ENCODE results near the gene ITPRIP.

Gene ITPRIP

GRCh38 chr10:104325436-104326435, 12.5 kb downstream of the ITPRIP start:
- no peak for DNase-seq

- no peak for DNase-seq
Observed at GRCh38 chr10:104324931-104325330, 13.3 kb downstream of the ITPRIP start.

- DNase-seq: no peak
Observed at GRCh38 chr10:104324221-104324686, 14.0 kb downstream of the ITPRIP start.

GRCh38 chr10:104323760-104324201, 14.5 kb downstream of the ITPRIP start:
- DNase-seq: no peak

- no peak for DNase-seq
Observed at GRCh38 chr10:104323085-104323484, 15.2 kb downstream of the ITPRIP start.

GRCh38 chr10:104322416-104322782, 15.9 kb downstream of the ITPRIP start:
- DNase-seq: no peak

GRCh38 chr10:104321725-104322415, 16.4 kb downstream of the ITPRIP start:
- DNase-seq: no peak

- no peak for DNase-seq
Observed at GRCh38 chr10:104321226-104321625, 17.0 kb downstream of the ITPRIP start.

- no peak for DNase-seq
Observed at GRCh38 chr10:104318810-104319741, 19.2 kb downstream of the ITPRIP start.

- DNase-seq: no peak
Observed at GRCh38 chr10:104318326-104318725, 19.9 kb downstream of the ITPRIP start.

- no peak for DNase-seq
Observed at GRCh38 chr10:104317726-104318299, 20.5 kb downstream of the ITPRIP start.

GRCh38 chr10:104317269-104317710, 21.0 kb downstream of the ITPRIP start:
- peak; percentile 20 for DNase-seq

- no peak for DNase-seq
Observed at GRCh38 chr10:104316321-104317099, 21.8 kb downstream of the ITPRIP start.

- no peak for DNase-seq
Observed at GRCh38 chr10:104315486-104315921, 22.8 kb downstream of the ITPRIP start.

- DNase-seq: no peak
Observed at GRCh38 chr10:104314591-104315485, 23.4 kb downstream of the ITPRIP start.

- DNase-seq: no peak
Observed at GRCh38 chr10:104311184-104311720, 27.0 kb downstream of the ITPRIP start.

GRCh38 chr10:104309980-104310978, 28.0 kb downstream of the ITPRIP start:
- DNase-seq: no peak

- DNase-seq: no peak
Observed at GRCh38 chr10:104308439-104308903, 29.8 kb downstream of the ITPRIP start.
